Measurements from ENCODE around the gene CREBL2.

CREBL2 gene

DNA sequence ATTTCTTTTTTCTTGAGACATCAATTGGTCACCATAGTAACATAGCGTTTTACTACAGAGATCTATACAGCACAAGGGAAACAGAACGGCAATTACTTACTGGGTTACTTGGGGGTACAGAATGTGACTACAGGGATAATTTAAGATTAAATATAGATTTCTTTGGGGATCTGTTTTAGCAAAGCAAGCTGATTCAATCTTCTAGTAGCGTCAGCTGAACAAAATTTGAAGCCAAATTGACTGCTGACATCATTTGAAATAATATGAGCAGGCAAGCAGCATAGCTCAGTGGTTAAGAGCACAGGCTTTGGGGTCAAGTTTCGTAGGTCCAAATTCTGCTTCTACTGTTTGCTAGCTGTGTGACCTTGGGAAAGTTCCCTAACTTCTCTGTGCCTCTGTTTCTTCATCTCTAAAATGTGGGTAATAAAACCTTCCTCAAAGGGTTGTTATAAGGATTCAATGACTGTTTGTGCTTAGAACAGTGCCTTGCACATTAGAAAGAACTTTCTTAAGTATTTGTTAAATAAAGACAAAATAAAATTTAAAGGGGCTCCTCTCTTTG, 71.5 kb downstream of the CREBL2 start:
- DNase-seq = no peak

DNA sequence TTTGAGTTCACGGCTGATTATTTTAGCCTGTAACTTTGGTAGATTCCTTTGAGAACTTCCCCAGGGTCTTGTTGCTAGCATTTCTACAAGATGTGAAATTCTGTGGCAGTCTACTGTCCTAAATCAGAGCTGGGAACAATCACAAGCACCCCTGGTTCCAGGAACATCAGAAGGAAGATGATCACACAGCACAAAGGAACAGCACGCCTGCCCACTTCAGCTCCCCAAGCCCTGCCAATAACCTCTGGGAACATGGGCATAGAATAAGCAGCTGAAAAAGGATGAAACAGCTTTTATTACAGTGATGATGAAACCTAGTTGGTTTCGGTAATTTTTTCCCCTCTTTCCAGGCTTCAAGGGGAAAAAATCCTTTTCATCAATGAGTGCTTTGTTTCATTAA, 72.0 kb downstream of the CREBL2 start:
- no peak for DNase-seq

DNA sequence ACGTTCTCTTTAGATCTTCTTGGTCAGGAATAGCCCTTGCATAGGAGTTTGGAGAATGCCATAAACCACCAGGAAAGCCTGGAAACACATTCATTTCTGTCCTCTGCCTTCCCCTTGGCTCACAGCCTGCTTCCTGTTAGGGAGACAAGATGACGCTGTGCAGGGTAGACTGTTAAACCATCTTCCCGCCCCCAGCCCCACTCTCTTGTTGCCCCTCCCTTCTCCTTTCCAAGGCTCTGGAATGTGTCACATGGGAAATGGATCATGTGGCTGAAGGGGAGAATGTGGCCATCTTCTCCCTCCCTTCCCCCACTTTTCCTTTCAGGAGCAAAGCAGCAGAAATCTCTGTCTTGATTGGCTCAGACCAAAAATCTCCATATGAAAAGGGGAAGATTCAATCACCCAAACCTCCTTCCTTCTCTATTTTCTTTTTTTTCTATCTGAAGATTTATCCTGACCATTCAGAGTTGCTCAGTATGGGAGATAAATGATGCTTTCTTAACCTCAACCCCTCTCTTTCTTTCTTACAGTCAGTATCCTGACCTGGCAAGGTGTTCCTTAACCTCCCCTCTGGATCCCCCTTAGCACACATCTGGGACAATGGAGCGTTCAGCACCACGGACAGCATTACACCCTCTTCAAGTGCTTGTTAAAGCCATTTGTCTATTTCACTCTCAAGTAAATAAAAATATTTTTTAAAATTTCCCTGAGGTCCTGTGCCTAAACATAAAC, 72.9 kb downstream of the CREBL2 start:
- DNase-seq = peak; percentile 26

DNA sequence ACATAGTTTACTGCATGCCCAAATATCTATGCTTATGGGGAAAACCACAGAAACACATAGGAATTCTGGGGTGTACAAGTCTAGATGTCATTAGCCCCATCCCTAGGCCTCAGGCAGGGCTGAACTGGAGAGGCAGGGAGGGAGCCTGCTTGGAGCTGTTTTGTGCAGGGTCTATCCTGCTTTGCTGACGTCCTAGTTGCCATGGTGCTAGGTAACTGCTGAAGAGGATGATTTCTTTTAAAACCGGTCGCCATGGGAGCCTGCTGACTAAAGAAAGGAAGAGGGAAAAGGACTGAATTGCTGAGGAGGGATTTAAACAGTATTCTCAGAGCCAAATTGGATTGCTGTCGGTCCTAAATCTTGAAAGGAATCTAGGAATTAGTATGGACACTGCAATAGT, 73.6 kb downstream of the CREBL2 start:
- DNase-seq = peak; percentile 18

DNA sequence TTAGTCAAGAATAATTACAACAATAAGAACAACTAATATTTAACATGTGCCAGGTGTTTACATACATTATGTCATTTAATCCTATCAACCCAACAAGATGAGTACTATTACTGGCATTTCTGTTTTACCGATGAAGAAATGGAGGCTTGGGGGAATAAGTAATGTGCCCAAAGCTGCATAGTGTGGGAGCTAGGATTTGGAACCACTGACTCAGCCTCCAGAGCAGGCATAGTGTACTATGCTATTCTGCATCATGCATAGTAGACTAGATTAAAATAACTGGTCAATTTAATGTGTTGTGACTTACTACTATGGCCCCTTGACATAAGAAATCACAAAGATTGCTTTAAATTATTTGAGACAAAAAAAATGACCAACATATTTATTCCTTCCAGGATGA, 74.8 kb downstream of the CREBL2 start:
- no peak for DNase-seq

DNA sequence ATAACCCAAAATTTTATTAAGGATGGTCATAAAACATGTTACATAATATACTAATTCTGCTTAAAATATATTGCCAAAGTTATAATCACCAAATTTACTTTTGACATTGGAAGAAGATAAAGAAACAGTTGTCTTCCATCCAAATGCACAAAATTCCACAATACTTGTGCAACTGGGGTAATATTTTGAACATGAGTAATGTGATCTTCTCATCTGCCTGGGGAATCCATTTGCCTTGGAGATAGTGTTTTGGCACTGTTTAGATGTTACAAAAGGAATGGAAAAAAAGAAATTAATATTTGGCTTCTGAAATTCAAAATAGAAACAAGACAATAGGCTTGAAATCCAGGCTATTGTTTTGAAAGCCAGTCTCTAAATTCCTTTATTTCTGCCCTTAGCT, 75.2 kb downstream of the CREBL2 start:
- no peak for DNase-seq

DNA sequence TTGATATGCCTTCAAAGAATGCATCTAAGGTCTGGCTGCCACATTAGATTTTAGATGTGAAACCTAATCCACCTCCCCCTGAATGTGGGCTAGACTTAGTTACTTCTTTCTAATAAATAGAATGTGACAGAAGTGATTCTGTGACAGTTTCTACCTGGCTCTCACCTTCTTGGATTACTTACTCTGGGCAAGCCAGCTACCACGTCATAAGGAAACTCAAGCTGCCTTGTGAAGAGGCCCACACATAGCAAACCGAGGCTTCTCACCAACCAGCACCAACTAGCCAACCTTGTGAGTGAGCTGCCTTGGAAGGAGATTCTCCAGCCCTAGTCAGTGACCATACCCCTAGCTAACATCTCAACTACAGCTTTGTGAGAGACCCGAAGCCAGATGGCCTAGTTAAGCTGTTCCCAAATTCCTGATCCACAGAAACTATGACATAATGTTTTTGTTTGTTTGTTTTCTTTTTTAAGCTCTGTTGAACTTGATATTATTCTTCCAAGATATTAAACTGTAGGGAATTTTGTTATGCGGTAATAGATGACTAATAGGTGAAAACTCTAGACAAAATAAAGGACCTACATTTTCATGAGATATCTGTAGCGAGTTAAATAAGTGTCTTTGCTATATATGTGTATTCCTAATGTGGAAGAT, 78.1 kb downstream of the CREBL2 start:
- no peak for DNase-seq

DNA sequence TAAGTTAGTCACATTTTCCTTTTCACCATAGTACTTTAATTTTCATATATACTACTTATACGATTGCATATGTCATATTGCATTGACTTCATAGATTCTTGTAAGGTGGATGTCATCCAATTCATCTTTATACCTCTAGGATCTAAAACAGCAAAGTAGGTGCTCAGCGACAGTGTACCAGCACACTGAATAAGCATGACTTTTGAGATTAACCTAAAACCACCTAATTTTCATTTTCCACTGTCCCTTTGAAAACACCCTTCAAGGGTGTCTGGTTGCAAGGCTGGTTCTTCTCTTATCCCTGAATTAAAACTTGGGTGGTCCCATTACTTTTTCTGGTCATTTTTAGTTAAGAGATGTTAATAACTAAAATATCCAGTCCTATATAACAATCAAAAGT, 79.9 kb downstream of the CREBL2 start:
- DNase-seq = no peak

DNA sequence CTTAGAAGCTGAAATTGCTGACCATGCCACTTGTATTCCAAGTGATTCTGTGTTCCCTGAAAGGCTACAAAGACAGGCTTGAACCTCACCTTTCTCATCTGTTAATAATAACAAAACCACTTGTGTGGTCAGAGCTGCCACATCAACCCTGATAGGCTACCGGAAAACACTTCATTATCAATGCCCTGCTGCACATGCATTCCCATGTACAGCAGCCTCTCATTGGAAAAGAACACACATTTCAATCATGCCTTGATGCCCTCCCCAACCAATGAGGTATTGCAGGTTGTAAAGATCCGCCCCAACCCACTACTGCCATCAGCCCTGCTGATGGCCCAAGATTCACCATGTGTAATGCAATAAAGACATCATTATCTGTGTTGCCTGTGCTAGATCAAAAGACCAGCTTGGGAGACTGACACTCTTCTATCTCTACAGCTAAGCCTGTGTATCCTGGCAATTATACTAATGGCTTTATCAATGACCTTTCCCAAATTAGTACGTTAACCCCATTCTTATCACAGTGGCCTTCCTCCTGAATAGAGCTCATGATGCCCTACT, 81.5 kb downstream of the CREBL2 start:
- no peak for DNase-seq
